Psoas muscle (tissue), 8 donors: ENCODE data around the gene SETD1A. TPM values are rescaled to one million over a fixed set of nuclear protein-coding genes. Genes with fewer than 3 reads are reported as not detected.
"Not testable (repeated sequence)": the region's sequence is repeated elsewhere in the genome, so short reads cannot be mapped to it uniquely, and the experiment has no call there.

Experiments used
- ATAC-seq, 4 donors: fragments of 200-7000 bp; cut with Tn5 transposase; one replicate each; pipeline ENCODE4 v1.9.1; 2020; ENCODE audit warnings: moderate library complexity in 3 of 4, mild to moderate bottlenecking in 2 of 4
- DNase-seq, 2 donors: peaks; one replicate each; pipeline ENCODE4 v3.0.0-alpha.2; 2020
- H3K27ac ChIP-seq: fragments of 200-600 bp; one replicate; pipeline ENCODE4 v1.8.0; 2022
- H3K27me3 ChIP-seq, 3 donors: fragments of 200-600 bp in 1 of 3; one replicate each; pipeline versions ENCODE4 v1.6.1 to v1.8.0; 2013 to 2022; ENCODE audit warnings: low read length in 2 of 3, mild to moderate bottlenecking in 2 of 3, moderate library complexity in 1 of 3; ENCODE audit not compliant: insufficient read depth in 3 of 3
- H3K36me3 ChIP-seq, 2 donors: fragments of 200-600 bp in 1 of 2; one replicate each; pipeline versions ENCODE4 v1.6.1 to v1.8.0; 2013 to 2022; ENCODE audit warnings: low read depth in 1 of 2, mild to moderate bottlenecking in 1 of 2, moderate library complexity in 1 of 2; ENCODE audit not compliant: insufficient read depth in 1 of 2
- H3K4me1 ChIP-seq: fragments of 200-600 bp; one replicate; pipeline ENCODE4 v1.8.0; 2022
- H3K4me3 ChIP-seq: fragments of 200-600 bp; one replicate; pipeline ENCODE4 v1.8.0; 2022; ENCODE audit warnings: mild to moderate bottlenecking
- H3K9me3 ChIP-seq: fragments of 200-600 bp; one replicate; pipeline ENCODE4 v1.8.0; 2022
- WGBS, 3 donors: extraction: QIAGEN DNeasy Blood & Tissue Kit; methylation state at CpG; one replicate each; pipeline versions ENCODE4 v1.1.6 to v1.1.7; 2013; 5-methylcytosine and 5-hydroxymethylcytosine counted together
- intact Hi-C, 2 donors: fragments of 100-400 bp; cut with DNase I; formaldehyde crosslinking; loops; one replicate each; pipeline versions ENCODE4 v1.11.0 to v1.14.2; 2022
- polyA plus RNA-seq, 3 donors: library from polyadenylated mRNA; stranded (reverse); fragments of 200-250 nt; gene quantifications; one replicate each; pipeline ENCODE4 v1.2.3, GENCODE V29; 2013
- total RNA-seq, 4 donors: library from RNA; stranded (reverse); fragmentation: NEBNext Ultra II Directional in 2 of 4; extraction: Animal tissue kit (Norgen Biotek cat#: 25700) in 2 of 4; gene quantifications; one replicate each; pipeline versions ENCODE4 v1.2.1 to v1.2.4, GENCODE V29; 2021 to 2023
- TF ChIP-seq, protein P1 (sequence below): fragments of 200-600 bp; IDR thresholded peaks from one replicate; pipeline ENCODE4 v1.8.0; 2022; ENCODE audit warnings: antibody characterized with exemption
- donor health status: healthy with polysubstance abuse.
- donor health status: DM: no; HTN: no; CAD: no; lungs with moderate emphysema.
- donor health status: Bipolar disorder and iron deficiency.
- donor health status: healthy.
- donor health status: DM: yes; HTN: yes; CAD: no.
- donor health status: DM: no; HTN: no; CAD: no.
- donor health status: DM: no; HTN: no; CAD: no.
- donor health status: DM: yes; HTN: yes; CAD: no.

SETD1A gene
- total and polyA plus RNA-seq, 7 donors, result 7.9 to 19.0 (median 14.9) TPM

DNA sequence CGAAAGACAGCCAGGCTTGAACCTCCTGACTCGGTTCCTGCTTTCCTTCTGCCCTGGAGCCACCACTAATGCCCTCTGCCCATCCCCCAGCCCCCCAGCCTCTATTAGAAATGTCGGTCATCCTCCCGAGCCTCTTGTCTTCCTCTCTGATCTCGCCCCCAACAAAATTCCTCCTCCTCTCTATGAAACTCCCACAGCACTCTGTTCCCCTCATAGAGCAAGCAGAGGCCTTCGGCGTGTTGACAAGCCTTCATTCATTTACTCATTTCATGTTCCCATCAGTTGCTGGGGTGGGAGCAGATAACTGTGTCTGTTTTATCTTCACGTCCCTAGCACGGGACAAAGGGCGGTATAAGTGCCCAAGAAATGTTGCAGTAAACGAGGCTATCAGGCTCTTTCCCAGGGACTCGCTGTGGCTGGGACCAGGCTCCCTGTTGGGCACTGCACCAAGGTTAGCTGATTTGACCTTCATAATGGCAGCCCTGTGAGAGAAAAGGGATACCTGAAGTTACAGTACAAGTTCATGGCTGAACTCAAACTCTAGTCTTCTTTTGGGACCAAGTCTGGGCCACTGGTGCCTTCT is 26.4 kb upstream of the SETD1A start:
- Histone ChIP-seq H3K27me3 (no peaks in the 10 kb centered on the region), H3K27ac (no peak overlapping the region), H3K4me1 (no peaks in the 10 kb centered on the region), H3K9me3 (no peaks in the 10 kb centered on the region), H3K36me3 (peaks cover 5 to 40% of the 10 kb centered on the region in 2 donors), H3K4me3 (no peak overlapping the region)
- DNase-seq (no peak), ATAC-seq (no peak)
- 70 to 79% (median 73%) methylated on average over 12 of the region's 12 CpGs for WGBS, 3 donors
- TF ChIP-seq, protein P1, sequence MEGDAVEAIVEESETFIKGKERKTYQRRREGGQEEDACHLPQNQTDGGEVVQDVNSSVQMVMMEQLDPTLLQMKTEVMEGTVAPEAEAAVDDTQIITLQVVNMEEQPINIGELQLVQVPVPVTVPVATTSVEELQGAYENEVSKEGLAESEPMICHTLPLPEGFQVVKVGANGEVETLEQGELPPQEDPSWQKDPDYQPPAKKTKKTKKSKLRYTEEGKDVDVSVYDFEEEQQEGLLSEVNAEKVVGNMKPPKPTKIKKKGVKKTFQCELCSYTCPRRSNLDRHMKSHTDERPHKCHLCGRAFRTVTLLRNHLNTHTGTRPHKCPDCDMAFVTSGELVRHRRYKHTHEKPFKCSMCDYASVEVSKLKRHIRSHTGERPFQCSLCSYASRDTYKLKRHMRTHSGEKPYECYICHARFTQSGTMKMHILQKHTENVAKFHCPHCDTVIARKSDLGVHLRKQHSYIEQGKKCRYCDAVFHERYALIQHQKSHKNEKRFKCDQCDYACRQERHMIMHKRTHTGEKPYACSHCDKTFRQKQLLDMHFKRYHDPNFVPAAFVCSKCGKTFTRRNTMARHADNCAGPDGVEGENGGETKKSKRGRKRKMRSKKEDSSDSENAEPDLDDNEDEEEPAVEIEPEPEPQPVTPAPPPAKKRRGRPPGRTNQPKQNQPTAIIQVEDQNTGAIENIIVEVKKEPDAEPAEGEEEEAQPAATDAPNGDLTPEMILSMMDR, result no peak
- intact Hi-C loops, result no loop called here

DNA sequence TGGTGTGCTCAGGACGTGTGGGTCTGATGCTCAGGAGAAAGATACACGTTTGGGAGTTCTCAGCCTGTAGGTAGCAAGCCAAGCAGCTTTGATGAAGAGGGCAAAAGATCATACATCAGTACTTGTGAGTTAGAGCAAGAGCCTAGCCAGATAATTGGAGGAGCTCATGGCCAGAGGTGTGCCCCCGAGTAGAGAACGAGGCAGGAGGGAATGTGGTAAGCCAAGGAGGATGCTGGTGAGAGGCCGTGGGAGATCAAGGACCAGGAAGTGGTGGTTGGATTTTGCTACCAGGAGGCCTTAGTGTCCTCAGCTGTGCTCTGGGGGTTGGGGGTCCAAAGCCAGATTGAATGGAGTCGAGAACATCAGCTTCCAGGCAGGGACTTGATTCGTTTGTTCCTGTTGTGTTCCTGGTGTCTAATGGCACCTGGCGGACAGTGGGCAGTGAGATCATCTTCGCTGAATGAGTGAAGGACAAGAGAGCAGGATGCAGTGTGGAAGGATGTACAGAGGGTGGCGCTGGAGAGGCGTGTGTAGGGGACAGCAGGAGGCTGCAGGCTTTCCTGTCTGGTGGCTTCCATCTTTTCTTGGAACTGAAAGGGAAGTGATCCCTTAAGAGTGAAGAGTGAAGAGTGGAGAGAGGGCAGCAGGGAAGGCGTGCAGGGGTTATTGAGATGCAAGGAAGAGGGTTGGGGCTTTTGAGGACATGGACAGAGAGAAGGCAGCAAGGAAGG is 22.6 kb upstream of the SETD1A start:
- peak; percentile 43 to 77 (median 72) for ATAC-seq
- H3K9me3 ChIP-seq, result no peaks in the 10 kb centered on the region
- H3K27me3 ChIP-seq, result no peaks in the 10 kb centered on the region
- no peak overlapping the region for H3K27ac ChIP-seq
- peak; percentile 53 to 71 for DNase-seq
- peaks cover 4 to 38% of the 10 kb centered on the region in 2 donors for H3K36me3 ChIP-seq
- 60 to 65% (median 61%) methylated on average over 12 of the region's 12 CpGs for WGBS, 3 donors
- TF ChIP-seq, protein P1, result peak; percentile 44
- intact Hi-C loops, result no loop called here
- no peak overlapping the region for H3K4me3 ChIP-seq
- no peaks in the 10 kb centered on the region for H3K4me1 ChIP-seq

DNA sequence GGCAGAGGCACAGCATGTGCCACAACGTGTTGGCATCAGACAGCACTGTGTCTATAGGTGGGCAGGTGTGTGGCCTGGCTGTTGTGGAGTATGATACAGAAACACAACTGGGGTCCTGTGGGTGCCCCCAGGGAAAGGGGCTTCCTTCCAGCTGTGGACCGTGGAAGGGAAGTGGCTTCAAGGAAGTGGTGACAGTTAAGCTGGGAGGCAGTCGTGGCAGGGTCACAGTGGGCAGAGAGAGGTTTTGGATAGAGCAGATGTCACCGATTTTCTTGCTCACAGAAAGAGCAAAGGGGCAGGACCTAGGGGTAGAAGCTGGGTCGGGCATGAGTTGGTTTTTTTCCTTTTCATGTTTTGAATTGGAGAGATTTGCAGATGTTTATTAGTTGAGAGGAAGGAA is 19.9 kb upstream of the SETD1A start:
- intact Hi-C loops, result no loop called here
- no peak overlapping the region for H3K4me3 ChIP-seq
- no peaks in the 10 kb centered on the region for H3K27me3 ChIP-seq
- TF ChIP-seq, protein P1, result no peak
- H3K27ac ChIP-seq, result no peak overlapping the region
- H3K4me1 ChIP-seq, result peaks cover 11% of the 10 kb centered on the region
- 56 to 60% (median 57%) methylated on average over 5 of the region's 5 CpGs for WGBS, 3 donors
- peaks cover 0 to 19% of the 10 kb centered on the region in 2 donors for H3K36me3 ChIP-seq
- no peak for ATAC-seq
- H3K9me3 ChIP-seq, result no peaks in the 10 kb centered on the region
- DNase-seq, result no peak

DNA sequence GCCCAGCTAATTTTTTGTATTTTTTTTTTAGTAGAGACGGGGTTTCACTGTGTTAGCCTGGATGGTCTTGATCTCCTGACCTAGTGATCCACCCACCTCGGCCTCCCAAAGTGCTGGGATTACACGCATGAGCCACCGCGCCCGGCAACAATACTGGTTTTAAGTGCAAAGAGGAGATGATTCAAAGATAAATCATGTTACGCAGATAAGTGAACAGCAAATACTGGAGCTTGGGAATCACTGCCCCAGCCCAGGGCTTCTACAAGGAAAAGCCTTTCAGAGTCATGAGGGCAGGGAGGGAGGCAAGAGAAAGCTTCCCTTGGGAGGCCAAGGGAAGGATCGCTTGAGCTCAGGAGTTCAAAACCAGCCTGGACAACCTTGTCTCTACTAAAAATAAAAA is 18.0 kb upstream of the SETD1A start:
- intact Hi-C loops, H3K9me3 ChIP-seq, H3K4me3 ChIP-seq, DNase-seq, ATAC-seq, H3K27ac ChIP-seq, H3K27me3 ChIP-seq: not testable (repeated sequence)
- WGBS, 3 donors, result 89 to 94% (median 91%) methylated on average over 8 of the region's 8 CpGs
- Histone ChIP-seq H3K36me3 (peaks cover 0 to 24% of the 10 kb centered on the region in 2 donors), H3K4me1 (peaks cover 11% of the 10 kb centered on the region)

DNA sequence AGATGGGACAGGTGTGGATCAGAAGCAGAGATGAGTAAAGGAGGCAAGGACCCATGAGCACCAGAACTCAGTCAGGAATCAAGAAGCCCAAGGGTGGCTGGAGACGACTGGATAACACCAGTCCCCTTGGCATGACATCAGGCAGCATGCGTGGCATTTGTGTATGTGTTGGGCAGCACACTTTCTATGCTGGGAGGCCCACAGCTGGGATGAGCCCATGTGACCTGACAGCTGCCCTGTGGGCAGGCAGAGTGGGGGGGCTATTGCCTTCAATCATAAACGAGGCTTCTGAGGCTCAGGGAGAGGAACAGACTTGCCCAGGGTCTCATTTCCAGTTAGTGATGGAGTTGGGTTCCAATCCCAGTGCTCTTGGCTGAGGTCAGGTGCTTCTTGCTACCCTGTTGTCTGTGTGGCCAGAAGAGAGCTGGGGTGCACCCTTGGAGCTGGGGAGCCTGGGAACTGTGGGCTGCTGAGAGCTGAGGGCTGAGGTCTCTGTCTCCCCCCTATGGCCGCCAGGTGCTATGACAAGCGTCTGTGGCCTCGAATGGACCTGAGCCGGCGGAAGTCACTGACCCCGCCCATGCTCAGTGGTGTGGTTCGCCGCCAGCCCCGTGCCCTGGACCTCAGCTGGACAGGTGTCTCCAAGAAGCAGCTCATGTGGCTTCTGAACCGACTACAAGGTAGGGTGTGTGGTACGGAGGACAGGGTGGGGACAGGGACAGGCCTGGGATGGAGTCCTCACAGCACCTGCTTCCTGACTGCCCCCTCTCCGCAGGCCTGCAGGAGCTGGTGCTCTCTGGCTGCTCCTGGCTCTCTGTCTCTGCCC is 15.7 kb upstream of the SETD1A start:
- ATAC-seq (peak; percentile 91 to 95 (median 92)), DNase-seq (peak; percentile 76 to 87)
- H3K4me1 ChIP-seq, result peaks cover 11% of the 10 kb centered on the region
- peak overlapping the region; percentile 67 for H3K27ac ChIP-seq
- H3K36me3 ChIP-seq, result peaks cover 0 to 23% of the 10 kb centered on the region in 2 donors
- no peaks in the 10 kb centered on the region for H3K27me3 ChIP-seq
- WGBS, 3 donors, result 18 to 28% (median 22%) methylated on average over 15 of the region's 15 CpGs
- TF ChIP-seq, protein P1, result peak; percentile 74
- H3K4me3 ChIP-seq, result no peak overlapping the region
- no peaks in the 10 kb centered on the region for H3K9me3 ChIP-seq
- intact Hi-C loops, result no loop called here
